Kasumi-1 (cell line): ENCODE data around the gene KRT80.

Experiments
- DNase-seq, 2 experiments: peaks; one replicate each; lab custom pipeline; 2025; lab: John Stamatoyannopoulos, UW

Gene KRT80

DNA sequence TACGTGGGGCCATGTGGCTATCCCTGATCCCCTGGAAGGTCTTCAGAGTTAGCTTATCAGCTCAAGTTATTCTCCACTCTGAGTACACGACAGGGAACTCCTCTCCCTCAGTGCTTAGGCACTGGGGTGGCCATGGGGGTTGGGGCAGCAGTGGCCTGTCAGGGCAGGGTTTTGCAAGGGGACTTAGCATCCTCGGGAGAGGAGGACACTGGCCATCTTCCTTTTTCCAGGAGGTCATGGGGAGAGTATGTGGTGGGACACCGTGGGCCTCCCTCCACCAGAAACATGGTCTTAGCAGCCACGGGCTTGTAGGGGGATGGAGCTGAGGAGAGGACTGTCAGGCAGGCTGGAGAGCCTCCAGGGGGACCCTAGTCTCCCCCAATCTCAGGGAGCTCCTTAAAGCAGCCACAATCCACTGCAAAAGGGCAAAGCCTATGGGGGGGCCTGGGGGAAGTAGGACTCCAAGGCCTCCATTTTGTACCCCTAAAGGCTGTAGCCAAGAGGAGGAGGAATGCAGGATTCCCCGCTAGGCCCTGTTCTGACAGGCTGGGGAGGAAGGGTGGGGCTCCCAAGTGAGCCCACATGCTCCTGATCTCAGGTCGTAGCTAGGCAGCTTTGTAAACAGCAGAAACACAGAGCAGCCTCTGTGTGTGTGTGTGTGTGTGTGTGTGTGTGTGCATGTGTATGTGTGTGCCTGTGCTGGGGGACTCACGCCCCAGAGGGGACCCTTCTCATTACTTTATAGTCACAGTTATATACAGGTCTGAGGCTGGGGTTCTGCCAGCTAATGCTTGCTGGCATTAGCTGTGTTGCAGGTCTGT is 36.6 kb downstream of the KRT80 start:
- no peak for DNase-seq

DNA sequence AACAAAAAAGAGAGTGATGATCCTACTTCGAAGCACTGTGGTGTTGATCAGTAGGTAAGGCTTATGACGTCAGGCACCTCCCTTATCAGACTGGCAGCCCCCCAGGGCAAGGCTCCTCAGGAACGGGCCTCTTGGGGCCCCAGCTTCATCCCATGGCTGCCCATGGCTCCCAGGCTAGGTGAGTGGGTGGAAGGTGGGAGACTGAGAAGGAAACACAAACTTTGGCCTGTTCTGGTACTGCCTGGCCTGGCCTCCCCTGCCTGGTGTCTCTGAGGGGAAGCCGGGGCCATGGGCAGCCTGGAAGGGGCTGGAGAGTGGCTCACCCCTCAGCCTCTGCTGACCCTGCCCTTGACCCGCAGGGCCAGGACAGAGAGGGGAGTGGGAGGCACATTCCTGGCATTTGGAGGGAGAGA is 38.9 kb downstream of the KRT80 start:
- no peak for DNase-seq

DNA sequence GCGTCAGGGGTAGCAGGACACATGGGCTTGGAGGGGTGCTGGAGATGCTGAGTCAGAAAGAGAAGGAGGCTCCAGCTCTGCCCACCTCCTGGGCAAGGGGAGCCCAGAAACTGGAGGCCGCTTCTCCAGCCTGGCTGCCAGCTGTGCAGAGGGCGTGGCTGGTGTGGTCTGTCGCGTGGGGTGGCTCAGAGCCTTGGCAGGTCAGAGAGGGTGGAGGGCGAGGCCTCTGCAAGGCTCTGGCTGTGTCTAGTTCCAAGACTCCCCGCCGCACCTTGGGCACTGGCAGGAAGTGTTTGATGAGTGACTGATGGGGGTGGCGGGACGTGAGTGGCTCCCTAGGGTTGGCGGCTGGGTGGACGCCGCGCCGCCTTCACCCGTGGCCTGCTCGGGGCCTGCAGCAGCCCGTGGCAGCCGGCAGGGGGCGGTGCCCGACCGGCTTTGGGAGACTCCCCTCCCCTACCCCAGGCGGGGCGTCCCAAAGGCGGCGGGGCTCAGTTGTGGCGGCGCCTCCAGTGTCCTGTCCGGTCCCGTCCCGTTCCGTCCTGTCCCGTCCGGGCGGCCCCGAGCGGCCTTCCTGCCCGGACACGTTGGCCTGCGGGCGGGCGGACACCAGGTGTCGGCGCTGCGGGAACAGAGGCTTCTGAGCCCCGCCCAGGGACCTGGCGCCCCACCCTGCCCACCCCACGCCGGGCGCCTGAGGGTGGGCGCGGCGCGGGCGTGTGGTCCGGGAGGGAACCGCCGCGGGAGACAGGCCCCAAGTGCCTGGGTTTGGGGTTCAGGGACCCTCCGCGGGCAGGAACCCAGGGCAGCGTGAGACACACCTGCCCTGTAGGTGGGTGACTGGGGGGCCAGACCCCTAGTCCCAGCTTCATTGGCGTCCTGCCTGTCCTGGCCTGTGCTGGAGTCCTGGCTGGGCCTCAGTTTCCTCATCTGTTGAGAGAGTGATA is 39.7 kb downstream of the KRT80 start:
- DNase-seq, result peak; percentile 31 to 37

DNA sequence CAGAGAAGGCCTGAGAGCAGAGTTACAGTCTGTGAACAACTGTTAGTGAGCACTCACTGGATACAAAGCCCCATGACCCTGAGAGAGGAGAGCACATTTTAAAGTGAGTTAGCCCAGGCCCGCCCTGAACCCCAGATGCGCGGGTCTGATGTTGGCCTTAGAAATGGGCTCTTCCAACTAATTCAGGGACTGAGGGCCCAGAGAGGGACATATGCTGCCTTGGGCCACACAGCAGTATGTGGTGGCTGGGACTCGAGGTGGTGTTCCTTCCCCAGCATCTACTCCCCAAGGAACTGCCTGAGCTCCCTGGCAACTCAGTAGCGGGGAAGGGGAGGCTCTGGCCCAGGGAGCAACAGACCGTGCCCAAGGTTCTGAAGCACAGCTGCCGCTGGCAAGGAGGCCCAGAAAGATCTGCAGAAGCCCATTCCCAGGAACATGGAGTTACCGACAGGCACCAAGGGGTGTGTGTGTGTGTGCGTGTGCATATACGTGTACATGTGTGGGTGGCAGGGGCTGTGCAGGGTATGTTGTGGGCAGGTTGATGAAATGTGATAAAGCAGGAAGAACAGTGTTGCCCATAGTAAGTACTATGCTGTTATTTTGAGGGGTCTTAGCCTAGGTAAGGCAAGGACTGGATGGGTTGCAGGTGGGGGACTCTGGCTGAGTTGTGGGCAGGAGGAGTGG is 40.5 kb downstream of the KRT80 start:
- DNase-seq, result no peak

DNA sequence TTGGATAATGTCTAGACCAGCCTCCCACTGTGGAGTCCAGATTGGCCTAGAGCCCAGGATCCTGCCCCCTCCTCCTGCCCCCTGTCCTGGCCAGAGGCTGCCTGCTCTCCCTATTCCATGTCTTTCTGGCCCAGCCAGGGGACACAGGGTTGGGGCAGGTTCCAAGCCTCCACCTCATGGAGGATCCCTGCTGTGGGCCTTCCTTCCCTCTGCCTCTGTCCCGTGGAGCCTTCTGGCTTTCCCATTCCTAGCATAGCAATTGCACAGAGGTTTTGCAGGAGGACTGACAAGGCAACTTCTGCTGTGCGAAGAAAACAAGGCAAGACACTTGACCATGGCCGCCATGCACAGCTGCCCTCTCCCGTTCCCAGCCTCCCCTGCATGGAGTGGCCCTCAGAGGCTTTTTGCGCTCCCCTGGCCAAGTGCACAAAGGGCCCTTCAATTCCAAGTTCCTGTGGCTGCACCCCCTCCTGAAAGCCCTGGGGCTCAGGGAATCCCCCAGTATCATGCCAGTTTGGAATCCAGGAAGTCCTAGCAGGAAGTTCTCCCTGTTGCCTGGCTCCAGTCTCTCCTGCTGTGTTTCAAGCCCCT is 42.1 kb downstream of the KRT80 start:
- no peak for DNase-seq

DNA sequence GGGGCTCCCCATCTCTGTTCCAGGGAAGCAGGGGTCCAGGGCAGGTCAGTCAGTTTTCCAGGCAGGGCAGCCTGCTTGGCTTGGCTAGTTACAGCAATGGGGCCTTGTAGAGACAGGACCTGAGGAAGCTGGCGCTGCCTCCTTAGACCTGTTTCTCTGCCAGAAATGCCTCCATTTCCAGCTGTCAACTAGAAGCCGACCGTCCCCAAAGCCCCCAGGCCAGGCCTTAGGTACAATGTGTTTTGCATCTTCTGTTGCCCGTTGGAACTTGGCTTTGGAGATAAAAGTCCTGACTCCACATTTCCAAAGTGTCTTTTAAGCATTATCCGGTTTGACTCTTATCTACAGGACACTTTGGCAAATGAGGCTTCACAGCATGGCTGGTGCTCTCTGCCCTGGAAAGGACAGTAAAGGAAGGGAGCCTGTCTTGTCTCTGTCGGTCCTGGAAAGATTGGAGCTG is 42.6 kb downstream of the KRT80 start:
- no peak for DNase-seq

DNA sequence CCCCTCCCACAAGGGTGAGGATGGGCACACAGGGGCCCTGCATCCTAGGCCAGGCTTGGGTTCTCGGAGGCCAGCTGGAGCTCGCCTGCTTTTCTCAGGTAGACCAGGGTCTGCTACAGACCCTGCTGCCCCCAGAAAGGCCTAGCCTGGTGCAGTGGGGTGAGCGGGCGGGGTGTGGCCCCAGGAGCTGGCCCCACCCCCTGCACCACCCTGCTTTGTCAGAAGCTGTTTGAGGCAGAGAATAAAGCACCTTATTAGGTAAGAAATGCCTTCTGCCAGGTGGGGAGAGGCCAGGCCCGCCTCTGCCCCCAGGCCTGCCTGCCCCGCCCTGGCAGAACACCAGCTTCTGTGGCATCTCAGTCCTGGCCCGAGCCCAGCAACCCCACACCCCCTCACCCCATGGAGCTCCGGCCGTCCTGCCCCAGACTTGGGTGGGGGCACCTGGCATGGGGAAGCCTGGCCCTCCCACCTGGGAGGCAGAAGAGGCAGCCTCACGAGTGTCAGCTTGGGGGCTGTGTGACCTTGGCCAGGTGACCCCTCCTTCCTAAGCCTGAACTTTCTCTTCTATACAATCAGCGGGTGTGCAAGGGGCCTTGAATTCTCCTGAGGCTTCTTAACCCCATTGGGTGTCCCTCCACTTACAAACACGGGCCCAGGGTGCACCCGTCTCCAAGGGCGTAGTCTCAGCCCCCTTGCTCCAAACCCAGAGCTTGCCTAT is 43.2 kb downstream of the KRT80 start:
- no peak for DNase-seq

DNA sequence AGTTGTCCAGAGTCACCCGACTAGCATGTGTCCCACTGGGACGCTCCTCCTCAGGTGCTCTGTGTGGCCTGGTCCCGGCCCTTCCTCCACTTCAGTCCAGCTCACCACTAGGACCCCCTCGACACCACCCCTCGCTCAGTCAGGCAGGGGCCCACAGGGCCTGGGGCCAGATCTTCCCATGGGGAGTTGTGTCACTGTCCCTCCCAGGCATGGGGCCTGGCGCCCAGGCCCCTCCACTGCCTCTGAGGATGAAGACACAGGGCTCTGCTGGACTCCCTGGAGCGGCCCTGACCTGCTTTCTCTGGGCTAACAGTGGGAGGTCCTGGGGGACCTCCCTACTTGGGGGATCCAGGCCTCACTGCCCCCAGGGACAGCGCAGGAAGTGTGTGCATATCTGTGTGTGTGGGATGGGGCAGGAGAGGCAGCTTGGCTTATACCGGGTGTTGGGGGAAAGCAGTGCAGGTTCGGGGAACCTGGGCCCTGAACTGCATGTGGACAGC is 43.8 kb downstream of the KRT80 start:
- DNase-seq, result no peak

DNA sequence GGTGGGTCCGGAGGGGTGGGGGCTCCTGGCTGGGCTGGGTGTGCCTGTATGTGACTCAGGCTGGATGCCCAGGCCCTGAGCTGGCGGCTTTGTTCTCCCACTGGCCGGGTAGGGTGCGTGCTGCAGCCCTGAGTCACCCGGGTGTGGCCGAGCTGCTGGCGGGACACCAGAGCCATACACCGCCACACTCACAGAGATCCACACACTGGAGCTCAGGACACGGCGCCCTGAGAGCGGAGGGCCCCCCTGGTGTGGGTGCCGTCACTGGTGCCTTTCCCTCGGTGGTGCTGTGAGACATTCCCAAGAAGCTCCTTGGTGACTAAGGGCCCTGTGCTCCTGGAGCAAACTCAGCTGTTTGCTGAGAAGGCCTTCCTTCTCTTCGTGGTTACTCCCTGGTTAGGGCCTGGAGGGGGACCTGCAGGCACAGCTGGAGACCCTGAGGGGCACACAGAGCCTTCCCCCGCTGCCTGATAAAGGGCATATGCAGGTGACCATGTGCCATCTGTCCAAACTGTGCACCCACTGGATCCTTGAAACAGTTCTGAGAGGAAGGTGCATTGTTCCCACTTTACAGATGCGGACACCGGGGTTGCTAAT is 44.3 kb downstream of the KRT80 start:
- DNase-seq, result no peak

DNA sequence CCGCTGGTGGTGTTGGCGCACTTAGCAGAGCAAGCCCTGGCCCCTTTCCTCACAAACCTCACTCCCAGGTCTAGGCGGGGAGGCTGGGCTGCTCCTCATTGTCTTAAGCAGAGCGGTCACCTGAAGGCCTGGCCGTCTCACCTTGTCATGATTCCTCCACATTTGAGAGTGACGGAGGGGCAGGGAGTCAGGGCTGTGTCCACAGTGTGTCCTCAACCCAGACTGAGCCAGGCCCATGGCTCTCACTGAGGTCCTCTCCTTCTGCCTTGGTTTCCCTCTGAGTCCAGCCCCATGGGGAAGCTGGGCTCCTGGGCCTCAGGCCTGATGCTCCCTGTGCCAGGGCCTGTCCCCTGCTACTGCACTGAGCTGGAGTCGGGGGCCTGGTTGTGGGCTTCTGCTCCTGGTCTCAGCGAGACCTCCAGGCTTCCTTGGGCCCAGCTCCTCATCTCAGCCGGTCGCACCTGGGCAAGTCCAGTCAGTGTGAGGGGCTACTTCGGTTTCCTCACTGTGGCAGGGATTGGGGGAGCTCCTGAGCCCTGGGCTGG is 44.9 kb downstream of the KRT80 start:
- no peak for DNase-seq

DNA sequence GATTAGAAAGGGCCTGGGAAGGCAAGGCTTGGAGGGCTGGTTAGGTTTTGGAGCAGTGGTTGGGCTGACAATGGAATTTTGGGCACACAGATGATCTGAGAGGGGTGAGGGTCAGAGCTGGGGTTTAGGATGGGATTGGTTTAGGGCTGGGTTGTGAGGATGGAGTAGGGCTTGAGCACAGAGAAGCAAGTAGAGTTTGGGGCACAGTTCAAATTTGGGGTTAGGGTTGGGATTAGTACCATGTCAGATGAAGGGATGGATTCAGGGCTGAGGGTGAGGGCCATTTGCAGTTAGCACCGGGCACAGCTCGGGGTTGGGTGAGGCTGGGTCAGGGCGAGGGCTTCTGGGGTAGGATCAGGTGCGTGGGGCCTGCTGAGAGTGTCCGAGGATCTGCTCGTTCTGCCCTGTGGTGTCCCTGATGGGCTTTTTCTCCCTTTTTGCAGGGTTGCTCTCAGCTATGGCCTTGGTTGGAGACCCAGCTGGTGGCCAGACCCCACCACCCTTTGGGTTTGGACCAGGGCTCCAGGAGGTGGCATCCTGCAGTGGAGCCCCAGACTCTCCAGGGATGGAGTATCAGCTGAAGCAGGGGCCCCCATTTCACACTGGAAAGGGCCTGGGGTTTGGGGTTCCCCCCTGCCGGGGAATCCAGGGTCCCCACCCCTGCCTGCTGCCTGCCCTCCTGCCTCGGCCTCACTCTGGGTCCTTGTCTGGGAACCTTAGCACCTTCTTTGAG is 45.6 kb downstream of the KRT80 start:
- DNase-seq, result no peak

DNA sequence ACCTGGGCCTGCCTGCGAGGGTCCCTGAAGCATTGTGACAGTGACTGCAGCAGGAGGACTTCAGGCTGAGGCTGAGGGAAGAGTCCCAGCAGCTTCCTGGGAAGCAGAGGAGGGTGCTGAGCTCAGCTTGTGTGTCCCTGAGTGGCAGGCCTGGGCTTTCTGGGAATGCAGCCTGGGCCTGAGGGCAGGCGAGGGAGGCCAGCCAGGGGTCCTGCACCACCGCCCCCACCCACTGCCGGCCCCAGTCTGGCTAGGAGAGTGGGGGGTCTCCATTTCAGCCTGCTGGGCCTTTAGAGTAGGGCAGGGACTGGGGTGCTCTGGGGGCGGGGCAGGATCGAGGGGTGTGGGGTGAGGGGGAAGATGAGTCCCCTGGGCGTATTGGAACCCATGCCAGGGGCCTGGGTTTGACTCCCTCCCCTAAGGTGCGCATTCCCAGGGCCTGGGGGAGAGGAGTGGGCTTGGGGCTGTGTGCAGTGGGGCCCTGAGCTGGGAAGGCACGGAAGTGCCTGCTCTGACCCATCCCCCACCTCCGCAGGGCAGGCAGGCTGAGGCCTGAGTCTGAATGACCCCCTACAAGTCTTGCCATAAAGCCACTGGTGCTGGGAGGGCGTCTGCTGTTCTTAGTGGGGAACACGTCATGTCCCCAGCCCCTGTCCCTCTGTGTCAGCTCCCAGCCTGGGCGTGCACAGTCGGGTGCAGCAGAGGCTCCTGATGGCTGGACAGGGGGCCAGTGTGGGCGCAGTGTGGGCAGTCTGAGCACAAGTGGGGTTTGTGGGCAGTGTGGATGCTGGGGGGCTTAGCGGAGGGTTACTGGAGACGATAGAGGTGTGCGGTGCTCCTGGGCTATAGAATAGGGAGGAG is 46.4 kb downstream of the KRT80 start:
- DNase-seq, result no peak

DNA sequence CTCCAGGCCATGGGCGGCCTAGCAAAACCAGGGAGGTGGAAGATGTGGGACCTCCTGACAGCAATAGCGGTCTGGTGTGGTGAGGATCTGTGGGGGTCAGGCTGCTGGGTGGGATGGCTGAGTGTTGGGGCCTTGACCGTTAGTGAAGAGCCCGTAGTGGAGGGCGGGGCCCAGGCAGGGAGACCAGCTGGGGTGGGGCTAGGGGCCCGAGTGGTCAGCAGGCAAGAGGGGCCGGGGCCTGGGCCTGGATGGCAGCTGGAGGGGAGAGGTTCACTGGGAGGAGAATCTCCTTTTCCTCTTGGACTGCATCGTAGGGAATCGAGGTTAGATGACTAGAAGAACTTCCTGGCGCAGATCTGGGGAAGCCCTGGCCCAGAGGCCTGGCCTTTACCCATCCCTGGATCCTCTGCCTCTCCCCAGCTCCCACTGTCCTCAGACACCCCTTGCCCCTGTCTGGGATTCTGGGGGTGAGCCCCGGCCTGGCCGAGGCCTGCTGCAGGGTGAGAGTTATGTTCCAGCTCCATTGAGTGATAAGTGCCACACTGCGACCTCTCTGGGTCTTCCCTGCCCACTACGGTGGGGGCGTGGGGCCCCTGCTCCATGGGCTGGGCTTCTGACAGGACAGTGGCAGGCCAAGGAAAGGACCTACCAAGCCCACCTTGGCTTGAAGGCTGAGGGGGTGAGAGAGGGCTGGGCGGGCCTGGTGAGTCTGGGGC is 47.1 kb downstream of the KRT80 start:
- no peak for DNase-seq

DNA sequence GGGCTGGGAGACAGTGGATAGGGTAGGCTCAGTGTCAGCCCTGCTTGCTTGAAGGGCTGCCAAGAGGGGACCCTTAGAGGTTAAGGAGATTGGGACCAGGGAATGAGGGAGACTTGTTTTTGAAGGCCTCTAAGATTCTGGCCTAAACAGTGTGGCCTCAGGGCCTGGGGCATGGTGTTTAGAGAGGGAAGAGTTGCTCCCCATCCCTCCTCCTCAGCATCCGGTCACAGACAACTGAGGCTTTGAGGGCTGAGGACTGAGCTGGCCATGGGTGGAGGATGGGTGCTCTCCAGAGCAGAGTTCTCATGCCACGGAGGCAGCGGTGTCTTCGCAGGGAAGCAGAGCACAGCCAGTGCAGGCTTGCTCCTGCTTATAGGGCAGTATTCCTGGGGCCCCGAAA is 49.4 kb downstream of the KRT80 start:
- no peak for DNase-seq

DNA sequence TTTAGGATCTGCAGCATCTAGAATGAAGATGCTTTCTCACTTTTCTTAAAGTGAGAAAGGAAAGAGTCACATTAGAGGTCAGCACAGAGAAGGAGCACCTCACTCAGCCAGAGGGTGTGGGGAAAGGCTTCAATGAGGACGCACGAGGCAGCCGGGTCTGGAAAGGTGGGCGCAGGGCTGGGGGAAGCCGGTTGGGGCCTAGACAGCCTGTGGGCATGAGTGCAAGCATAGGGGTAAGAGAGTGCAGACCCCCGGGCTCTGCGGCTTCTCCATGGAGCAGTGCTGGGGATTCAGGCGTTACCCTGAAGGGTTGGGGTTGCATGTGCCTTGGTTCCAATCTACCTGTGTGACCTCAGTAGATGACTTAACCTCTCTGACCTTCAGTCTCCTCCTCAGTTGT is 49.9 kb downstream of the KRT80 start:
- DNase-seq, result no peak

DNA sequence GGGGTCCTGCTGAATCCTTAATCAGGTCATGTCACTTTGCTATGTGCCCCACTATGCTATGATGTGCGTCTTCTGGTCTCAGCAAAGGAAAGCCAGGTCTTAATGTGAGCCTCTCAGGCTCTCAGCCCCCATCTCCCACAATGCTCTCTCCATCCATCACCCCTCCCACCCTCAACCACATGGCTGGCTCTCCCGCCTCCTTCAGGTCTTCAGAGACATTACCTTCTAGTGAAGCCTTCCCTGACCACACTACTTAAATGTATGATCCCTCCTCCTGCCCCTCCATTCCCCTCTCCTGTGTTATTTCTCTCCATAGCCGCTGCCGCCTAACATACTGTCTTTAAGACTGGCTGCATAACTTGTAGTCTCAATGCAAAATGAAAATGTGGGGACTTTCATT is 50.5 kb downstream of the KRT80 start:
- no peak for DNase-seq

DNA sequence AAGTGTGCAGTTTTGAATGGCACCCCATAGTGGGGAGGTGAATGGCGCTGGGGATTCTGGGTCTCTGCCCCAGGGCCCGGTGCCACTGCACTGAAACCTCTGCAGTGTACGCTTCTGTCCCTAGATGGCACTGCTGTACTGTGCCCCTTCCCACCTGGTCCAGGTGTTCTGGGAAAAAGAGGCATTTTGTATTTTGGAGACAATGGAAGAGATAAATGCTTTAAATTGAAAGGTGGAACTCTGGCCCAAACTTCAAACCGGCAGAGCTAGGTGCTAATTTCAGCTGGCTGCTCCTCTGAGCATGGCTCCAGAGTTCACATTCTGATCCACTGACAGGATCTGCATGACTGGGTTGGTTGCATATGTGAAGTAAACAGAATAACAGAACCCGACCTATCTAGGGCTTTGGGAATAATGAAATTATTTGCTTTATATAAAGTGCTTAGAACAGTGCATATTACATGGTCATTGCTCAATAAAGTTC is 52.2 kb downstream of the KRT80 start:
- DNase-seq, result peak in 1 of 2 experiments; percentile 7

DNA sequence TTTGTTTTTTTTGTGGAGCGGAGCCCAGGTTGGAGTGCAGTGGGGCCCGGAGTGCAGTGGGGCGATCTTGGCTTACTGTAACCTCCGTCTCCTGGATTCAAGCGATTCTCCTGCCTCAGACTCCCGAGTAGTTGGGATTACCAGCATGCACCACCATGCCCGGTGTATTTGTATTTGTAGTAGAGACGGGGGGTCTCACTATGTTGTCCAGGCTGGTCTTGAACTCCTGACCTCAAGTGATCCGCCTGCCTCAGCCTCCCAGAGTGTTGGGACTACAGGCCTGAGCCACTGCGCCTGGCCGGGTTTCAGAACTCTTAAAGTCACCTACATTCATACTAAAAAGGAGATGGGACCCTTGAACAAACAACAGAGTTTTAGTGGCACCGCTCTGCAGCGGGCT is 52.7 kb downstream of the KRT80 start:
- DNase-seq, result no peak
